WERI-Rb-1 (cell line): Measurements from ENCODE around the gene MYO1H.

Source experiments
- DNase-seq: peaks from one replicate; pipeline ENCODE4 v3.0.0-alpha.2; 2020
- H3K27ac ChIP-seq: fragments of 250-450 bp; sonication (Bioruptor Pico); 2 replicates; pipeline ENCODE4 v1.5.1; 2020; ENCODE audit warnings: mild to moderate bottlenecking, moderate library complexity
- H3K27me3 ChIP-seq: fragments of 250-450 bp; sonication (Bioruptor Pico); 2 replicates; pipeline ENCODE4 v1.5.1; 2021; ENCODE audit warnings: mild to moderate bottlenecking, low read depth, moderate library complexity; ENCODE audit not compliant: insufficient read depth, severe bottlenecking
- H3K36me3 ChIP-seq: fragments of 250-450 bp; sonication (Bioruptor Pico); 2 replicates; pipeline ENCODE4 v1.5.1; 2020; ENCODE audit warnings: mild to moderate bottlenecking, moderate library complexity
- H3K4me3 ChIP-seq: 2 replicates; pipeline ENCODE4 v1.5.1; 2011; ENCODE audit warnings: low read depth, mild to moderate bottlenecking, control low read depth, low read length
- H3K9me3 ChIP-seq: fragments of 250-450 bp; sonication (Bioruptor Pico); 2 replicates; pipeline ENCODE4 v1.5.1; 2021; ENCODE audit warnings: mild to moderate bottlenecking, moderate library complexity; ENCODE audit not compliant: severe bottlenecking
- TF ChIP-seq, protein P1 (sequence below): IDR thresholded peaks from 2 replicates; pipeline ENCODE4 v1.5.1; 2011; ENCODE audit warnings: low read depth, mild to moderate bottlenecking, control low read depth, inconsistent platforms, low read length

MYO1H gene

DNA sequence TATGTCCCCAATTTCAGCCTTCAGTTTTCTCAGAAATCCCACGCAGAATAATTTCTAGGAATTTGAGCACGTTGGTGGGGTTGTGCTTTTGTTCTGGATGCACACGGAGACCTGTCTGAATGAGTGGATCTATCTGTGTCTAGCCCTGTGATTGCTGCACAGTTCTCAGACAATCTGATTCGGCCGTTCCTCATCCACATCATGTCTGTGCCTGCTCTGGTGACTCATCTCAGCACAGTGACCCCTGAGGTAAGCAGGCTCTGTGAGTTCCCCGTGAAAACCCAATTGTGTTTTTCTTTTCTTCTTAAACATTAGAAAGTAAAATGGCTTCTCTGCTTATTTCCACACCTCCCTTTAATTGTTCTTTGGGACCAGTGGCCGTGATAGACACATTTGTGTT is 150.0 kb downstream of the MYO1H start:
- TF ChIP-seq, protein P1, sequence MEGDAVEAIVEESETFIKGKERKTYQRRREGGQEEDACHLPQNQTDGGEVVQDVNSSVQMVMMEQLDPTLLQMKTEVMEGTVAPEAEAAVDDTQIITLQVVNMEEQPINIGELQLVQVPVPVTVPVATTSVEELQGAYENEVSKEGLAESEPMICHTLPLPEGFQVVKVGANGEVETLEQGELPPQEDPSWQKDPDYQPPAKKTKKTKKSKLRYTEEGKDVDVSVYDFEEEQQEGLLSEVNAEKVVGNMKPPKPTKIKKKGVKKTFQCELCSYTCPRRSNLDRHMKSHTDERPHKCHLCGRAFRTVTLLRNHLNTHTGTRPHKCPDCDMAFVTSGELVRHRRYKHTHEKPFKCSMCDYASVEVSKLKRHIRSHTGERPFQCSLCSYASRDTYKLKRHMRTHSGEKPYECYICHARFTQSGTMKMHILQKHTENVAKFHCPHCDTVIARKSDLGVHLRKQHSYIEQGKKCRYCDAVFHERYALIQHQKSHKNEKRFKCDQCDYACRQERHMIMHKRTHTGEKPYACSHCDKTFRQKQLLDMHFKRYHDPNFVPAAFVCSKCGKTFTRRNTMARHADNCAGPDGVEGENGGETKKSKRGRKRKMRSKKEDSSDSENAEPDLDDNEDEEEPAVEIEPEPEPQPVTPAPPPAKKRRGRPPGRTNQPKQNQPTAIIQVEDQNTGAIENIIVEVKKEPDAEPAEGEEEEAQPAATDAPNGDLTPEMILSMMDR: no peak
- Histone ChIP-seq H3K4me3 (no peak overlapping the region), H3K27ac (no peak overlapping the region), H3K27me3 (no peaks in the 10 kb centered on the region), H3K9me3 (no peaks in the 10 kb centered on the region), H3K36me3 (peaks cover 25% of the 10 kb centered on the region)
- DNase-seq: no peak
